Daoy (cell line): ENCODE measurements around the gene SH3RF3. TPM values are rescaled to one million over a fixed set of nuclear protein-coding genes. Genes with fewer than 3 reads are reported as not detected.

Experiments used
- DNase-seq: peaks from one replicate; pipeline ENCODE4 v3.0.0-alpha.2; 2015; ENCODE audit warnings: low read depth
- total RNA-seq: library from RNA; depleted of rRNA; stranded (reverse); fragments of >200 nt; shearing (Covaris generic); gene quantifications from 2 replicates; pipeline ENCODE4 v1.2.3, GENCODE V29; 2014

Gene SH3RF3
- total RNA-seq, 1 experiment from 2014 or later = 3.0 TPM

GRCh38 chr2:109452318-109453305, 323.6 kb downstream of the SH3RF3 start:
- no peak for DNase-seq

- no peak for DNase-seq
Measured at GRCh38 chr2:109453371-109453995, 324.5 kb downstream of the SH3RF3 start.

GRCh38 chr2:109454304-109454703, 325.3 kb downstream of the SH3RF3 start:
- DNase-seq = no peak

- no peak for DNase-seq
Measured at GRCh38 chr2:109454765-109455394, 325.9 kb downstream of the SH3RF3 start.

GRCh38 chr2:109455731-109456691, 327.0 kb downstream of the SH3RF3 start:
- no peak for DNase-seq

GRCh38 chr2:109456776-109457175, 327.8 kb downstream of the SH3RF3 start:
- no peak for DNase-seq

GRCh38 chr2:109457366-109457765, 328.4 kb downstream of the SH3RF3 start:
- no peak for DNase-seq

GRCh38 chr2:109457794-109458193, 328.8 kb downstream of the SH3RF3 start:
- DNase-seq = peak; percentile 37

- DNase-seq = no peak
Measured at GRCh38 chr2:109458512-109458911, 329.5 kb downstream of the SH3RF3 start.

- DNase-seq = no peak
Measured at GRCh38 chr2:109459485-109459884, 330.5 kb downstream of the SH3RF3 start.

GRCh38 chr2:109460553-109461324, 331.7 kb downstream of the SH3RF3 start:
- no peak for DNase-seq

- no peak for DNase-seq
Measured at GRCh38 chr2:109463236-109463635, 334.2 kb downstream of the SH3RF3 start.

GRCh38 chr2:109463891-109464290, 334.9 kb downstream of the SH3RF3 start:
- no peak for DNase-seq

- peak; percentile 81 for DNase-seq
Measured at GRCh38 chr2:109466674-109467575, 337.9 kb downstream of the SH3RF3 start.

GRCh38 chr2:109467701-109468100, 338.7 kb downstream of the SH3RF3 start:
- DNase-seq = peak; percentile 20

- DNase-seq = no peak
Measured at GRCh38 chr2:109468893-109469292, 339.9 kb downstream of the SH3RF3 start.

- no peak for DNase-seq
Measured at GRCh38 chr2:109471658-109472057, 342.7 kb downstream of the SH3RF3 start.

- no peak for DNase-seq
Measured at GRCh38 chr2:109472331-109472959, 343.4 kb downstream of the SH3RF3 start.

GRCh38 chr2:109472974-109473373, 344.0 kb downstream of the SH3RF3 start:
- no peak for DNase-seq
